Stimulated activated CD8-positive, alpha-beta memory T cell treated with anti-CD3 and anti-CD28 coated beads, Interleukin-4, amount 100 ng/mL, for 24 hours (primary cell): ENCODE data around the gene ETFA.

Experiments used
- DNase-seq: peaks from one replicate; pipeline ENCODE4 v3.0.0-alpha.2; 2020; ENCODE audit warnings: low read depth

Gene ETFA

DNA sequence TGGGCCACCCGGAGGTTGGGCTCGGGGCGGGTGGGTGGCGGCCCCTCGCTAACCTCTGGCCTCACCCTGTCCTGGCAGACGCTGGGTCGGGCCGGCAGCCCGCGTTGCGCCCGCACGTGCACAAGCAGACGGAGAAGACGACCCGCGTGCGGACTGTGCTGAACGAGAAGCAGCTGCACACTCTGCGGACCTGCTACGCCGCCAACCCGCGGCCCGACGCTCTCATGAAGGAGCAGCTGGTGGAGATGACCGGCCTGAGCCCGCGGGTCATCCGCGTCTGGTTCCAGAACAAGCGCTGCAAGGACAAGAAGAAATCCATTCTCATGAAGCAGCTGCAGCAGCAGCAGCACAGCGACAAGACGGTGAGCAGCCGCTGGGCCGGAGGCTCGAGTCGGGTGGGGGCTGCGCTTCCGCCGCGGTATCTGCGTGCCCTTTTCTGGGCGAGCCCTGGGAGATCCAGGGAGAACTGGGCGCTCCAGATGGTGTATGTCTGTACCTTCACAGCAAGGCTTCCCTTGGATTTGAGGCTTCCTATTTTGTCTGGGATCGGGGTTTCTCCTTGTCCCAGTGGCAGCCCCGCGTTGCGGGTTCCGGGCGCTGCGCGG is 29.0 kb upstream of the ETFA start:
- no peak for DNase-seq

DNA sequence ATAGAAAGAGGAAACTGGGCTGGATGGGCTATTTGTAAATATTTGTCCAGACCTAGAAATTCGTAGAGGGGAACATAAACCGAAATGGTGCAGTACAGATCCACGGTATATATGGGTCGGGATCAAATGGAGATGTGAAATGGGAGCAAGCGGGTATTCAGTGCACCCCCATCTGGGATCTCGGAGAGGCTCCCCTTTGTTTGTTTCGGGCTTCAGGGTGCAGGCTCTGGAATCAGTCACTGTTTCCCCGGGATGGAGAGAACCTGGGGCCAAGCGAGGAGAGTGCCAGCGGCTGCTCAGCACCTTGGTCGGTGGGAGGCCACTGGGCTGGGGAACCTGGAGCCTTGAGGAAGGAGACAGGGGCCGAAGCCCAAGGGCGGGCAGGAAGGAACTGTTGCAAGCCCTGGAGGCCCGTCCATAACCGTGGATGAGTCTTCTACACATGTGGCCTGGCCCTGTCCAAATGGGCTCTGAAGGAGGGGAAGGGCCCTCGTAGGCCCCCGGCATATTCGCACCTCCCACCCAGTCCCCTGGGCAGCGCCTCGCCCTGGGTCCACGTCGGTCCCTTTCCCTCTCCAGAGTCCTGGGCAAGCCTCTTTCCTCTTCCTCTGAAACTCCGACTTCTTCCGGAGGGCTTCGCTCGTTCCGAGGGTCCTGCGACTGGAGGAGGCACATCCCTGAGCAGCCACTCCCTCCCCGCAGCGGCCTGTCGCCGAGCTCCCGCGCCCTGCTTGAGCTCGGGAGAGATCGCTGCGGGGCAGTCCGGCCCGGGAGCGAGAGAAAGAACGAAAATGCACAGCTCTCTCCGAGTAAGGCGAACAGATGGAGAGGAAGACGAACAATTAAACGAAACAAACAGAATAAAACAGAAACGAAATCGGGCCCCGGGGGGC is 28.3 kb upstream of the ETFA start:
- DNase-seq, result no peak

- DNase-seq, result no peak
These were observed 27.4 kb upstream of the ETFA start for GRCh38 chr15:76338486-76339304.

GRCh38 chr15:76337696-76338485 is 26.6 kb upstream of the ETFA start:
- DNase-seq, result no peak

DNA sequence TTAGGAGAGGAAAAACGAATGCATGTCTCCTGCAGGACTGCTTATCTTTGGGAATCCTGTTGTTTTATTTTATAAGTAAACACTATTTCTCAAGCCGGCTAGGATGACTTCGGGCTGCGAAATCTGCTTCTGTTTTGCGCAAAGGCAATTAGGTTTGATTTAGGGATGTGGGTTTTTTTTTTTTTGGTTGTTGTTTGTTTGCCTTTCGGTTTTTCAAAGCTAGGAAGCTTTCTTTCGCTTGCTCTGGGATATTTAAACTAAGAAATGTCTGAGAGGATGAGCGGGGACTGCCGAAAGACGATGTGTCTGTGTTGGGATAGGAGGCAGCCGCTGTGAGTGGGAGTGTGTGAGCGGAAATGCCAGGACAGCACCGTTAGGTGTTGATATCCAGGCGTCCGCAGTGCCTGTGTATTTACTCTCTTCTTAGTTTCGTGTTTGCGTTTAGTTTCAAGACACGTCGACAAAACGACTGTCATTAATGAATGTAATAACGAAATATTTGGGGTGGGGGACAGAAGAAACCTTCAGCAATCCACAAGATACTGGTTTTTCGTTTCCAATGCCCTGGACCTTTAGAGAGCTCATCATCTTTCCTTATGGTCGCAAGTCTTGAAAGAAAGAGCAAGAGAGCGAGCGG is 25.9 kb upstream of the ETFA start:
- DNase-seq, result no peak

DNA sequence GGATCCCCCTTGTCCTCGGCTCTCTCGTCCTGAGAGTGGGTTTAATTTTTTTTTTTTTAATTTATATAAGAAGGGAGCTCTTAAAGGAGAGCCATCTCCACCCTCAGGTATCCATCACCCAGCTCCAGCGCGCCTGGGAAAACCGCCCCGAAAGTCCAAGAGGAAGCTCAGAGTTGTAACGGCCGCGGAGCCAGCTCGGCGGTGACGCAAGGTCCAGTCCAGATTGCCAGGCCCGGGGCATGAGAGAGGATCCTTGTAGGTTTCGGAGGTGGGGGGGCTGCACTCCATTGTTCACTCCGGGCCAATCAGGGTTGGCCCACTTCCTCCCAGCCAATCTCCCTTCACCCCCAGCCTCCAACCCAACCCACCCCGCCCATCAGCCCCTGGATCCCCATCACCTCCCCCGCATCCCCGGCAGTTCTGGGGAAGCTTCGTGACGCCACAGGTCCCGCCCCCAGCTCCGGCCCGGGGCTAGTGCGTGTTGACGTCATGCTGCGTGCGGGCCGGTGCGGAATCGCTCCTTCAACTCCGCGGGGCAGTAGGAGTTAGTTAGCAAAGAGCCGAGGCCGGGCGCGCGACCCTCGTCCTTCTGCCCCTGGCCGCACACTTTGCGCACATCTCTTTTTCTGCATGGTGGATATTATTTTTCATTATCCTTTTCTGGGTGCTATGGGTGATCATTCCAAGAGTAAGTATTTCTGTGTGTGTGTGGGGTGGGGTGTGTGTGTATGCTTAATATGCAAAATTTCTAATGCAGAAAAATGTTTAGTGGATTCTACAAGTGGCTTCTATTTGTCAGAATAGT is 25.2 kb upstream of the ETFA start, which contains the start of gene ISL2:
ISL2 (plus strand) TSS at position 520 of the 805 bp plus-strand sequence; CDS start at position 631, 111 bp downstream.
- peak; percentile 53 for DNase-seq

- DNase-seq, result no peak
These were observed 24.3 kb upstream of the ETFA start for GRCh38 chr15:76335307-76336253.

- DNase-seq, result no peak
These were observed 23.4 kb upstream of the ETFA start for GRCh38 chr15:76334438-76335306.

DNA sequence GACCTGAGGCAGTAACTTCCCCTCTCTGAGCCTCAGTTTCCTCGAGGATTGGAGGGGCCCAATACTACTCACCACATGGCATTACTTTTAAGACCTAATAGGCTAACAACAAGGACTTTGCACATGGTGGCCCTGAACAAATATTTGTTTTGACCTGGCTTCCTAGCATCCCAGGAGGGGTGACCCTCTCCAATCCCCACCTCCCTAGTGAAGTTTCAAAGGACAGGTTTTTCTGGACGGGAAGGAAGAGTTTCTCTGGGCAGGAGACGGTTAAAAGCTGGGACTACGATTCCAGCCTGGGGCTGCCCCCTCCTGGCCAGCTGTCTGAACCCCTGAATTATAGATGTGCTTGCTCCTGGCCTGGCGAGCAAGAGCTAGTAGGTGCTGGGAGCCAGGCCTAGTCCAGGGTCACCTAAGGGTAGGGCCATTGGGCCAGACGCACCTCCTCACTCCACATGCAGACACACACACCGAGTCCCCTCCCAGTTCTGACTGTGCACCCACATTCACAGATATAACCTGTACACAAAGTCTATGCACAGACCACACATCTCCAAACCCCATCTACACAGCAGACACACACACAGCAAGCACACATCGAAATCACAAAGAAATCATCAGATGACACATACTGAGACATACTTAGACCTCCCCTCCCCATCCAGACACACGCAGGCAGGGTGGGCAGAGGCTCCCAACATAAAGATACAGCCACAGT is 22.6 kb upstream of the ETFA start:
- no peak for DNase-seq

DNA sequence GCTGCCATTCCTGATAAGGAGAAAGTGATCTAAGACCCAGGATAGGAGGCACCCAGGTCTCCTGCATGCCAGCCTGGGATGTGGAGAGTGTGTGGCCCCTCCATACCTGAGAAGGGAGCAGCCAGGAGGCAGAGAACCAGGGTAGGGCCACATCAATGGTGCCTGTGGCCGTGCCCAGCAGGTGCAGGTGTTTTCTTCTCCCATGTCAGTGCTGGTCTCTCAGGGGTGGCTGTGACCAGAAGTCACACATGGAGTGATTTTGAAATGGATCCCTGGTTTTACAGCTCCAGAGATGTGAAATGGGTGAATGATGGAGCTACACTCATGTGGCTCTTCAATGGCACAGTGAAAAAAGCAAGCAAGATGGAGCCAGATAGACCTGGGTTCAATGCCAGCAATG is 22.0 kb upstream of the ETFA start:
- no peak for DNase-seq

- no peak for DNase-seq
These were observed 21.5 kb upstream of the ETFA start for GRCh38 chr15:76332796-76333195.

DNA sequence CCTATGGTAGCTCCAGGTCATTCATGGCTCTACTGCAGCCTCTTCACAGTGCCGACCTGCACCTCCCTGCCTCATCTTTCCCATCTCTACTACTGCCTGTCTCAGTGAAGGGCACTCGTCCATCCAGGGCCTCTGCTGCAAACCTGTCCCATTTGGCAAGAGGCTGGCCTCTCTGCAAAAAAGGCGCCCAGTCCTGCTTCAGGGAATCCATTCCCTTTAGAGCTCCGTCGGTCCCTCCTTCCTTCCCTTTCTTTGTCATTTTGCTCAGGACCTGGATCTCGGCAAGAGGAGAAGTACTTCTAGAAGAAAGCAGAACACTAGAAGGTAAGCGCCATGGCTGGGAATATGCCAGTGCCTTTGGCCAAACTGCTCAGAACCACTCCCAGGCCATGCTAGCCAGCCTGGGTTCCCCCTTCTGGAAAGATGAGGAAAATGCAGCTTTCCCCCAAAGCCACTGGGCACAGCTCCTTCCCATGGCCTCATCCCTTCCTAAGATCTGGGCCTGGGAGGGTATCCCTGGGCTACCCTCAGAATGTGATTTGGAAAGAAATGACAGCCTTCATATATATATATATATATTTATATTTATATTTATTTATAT is 18.9 kb upstream of the ETFA start:
- no peak for DNase-seq

- DNase-seq, result no peak
These were observed 17.7 kb upstream of the ETFA start for GRCh38 chr15:76328958-76329357.

DNA sequence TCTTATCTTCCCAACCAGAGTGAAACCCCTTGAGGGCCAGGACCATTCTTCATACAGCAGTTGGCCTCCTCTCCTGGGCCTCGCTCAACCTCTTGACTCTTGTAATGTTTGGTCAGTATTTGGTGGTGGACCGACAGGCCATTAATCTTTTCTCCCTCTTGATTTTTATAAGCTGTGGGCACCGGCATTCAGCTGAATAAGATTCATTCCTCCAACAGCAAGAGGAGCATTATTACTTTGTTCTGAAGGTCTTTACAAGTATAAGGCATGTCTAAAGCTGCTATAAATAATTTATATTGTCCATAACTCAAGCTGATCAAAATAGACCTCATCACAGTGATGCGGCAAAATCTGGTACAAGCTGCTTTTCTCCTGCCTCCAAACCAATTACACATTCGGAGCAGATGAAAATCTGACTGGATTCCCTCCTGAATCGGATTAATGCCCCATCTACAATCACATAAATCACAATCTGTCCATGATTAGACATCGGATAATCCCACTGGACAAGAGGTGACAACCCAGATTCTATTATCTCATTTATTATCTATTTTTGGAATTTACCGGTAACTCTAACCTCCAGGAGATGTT is 16.9 kb upstream of the ETFA start:
- no peak for DNase-seq

DNA sequence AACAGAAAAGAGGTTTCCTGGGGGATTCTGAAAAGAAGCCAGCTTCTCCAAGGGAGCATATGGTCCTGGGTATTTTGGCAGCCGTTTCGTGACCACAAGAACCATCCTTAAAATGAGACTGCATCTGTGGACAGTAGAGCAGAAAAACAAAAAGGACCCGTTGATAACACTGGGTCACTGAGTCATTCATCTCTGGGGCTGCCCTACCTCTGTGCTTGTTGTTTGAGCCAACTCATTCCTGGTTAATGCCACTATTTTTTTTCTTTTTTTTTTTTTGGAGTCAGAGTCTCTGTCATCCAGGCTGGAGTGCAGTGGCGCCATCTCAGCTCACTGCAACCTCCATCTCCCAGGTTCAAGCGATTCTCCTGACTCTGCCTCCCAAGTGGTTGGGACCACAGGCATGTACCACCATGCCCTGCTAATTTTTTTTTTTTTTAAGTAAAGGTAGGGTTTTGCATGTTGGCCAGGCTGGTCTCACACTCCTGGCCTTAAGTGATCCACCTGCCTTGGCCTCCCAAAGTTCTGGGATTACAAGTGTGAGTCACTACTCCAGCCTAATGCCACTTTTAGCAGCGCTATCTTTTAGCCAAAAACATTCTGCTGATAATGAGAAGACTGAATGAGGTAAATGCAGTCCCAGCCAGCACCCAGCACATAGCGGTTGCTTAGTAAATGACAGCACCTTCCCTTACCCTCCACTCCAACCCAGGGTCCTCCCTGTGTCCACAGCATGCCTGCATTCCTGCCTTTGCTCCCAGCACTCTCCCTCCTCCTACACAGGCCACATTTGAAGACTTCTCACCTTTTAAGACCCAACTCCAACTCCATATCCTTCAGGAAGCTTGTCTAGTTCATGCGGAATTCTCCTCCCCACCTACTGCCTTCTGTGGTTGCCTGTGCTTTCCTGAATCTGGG is 16.2 kb upstream of the ETFA start:
- DNase-seq, result no peak

DNA sequence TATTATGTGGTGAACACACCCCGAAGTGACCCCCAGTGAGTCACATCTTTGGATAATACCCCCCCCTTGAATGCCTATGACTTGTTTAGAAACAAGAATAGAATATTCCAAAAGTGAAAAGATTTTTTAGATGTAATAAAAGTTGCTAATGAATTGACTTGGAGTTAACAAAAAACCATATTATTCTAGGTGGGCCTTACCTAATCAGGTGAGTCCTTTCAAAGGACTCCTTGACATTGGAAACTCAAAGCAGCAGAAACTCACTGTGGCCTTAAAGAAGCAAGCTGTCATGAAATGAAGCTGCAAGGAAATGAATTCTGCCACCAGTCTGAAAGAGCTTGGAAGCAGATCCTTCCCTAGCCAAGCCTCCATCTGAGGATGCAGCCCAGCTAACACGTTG is 14.4 kb upstream of the ETFA start:
- no peak for DNase-seq
